OCI-LY7 (cell line): ENCODE data around the gene GLCCI1. TPM values are rescaled to one million over a fixed set of nuclear protein-coding genes. Genes with fewer than 3 reads are reported as not detected.

Source experiments
- BruUV-seq: library from RNA; stranded (reverse); fragments of 400-500 nt; replicated peaks from 2 replicates; lab custom pipeline; 2021; lab: Mats Ljungman, UMichigan
- CTCF ChIA-PET: fragments of 300-600 bp; sonication (Branson Sonifier 250); formaldehyde crosslinking; loops from one replicate; lab custom pipeline; 2022; ENCODE audit warnings: antibody characterized with exemption; ENCODE audit not compliant: unreplicated experiment; lab: Charles Lee
- POLR2A ChIA-PET: fragments of 300-600 bp; sonication (Branson Sonifier 250); formaldehyde crosslinking; loops from one replicate; lab custom pipeline; 2022; ENCODE audit warnings: antibody characterized with exemption; lab: Charles Lee
- DNase-seq: peaks from one replicate; pipeline ENCODE4 v3.0.0-alpha.2; 2015; ENCODE audit warnings: low spot score
- H2AFZ ChIP-seq: fragments of 200-600 bp; sonication (generic), shearing (Covaris generic); 2 replicates; pipeline ENCODE4 v1.6.1; 2014; ENCODE audit warnings: mild to moderate bottlenecking, antibody characterized with exemption, low read length, moderate library complexity
- H3K27ac ChIP-seq: fragments of 200-600 bp; sonication (generic); 2 replicates; pipeline ENCODE4 v1.5.1; 2014; ENCODE audit warnings: mixed run types, low read depth, mild to moderate bottlenecking, moderate library complexity, low read length, inconsistent platforms; ENCODE audit not compliant: poor library complexity, severe bottlenecking
- H3K36me3 ChIP-seq: fragments of 200-600 bp; sonication (generic); 2 replicates; pipeline ENCODE4 v1.6.1; 2014; ENCODE audit warnings: mild to moderate bottlenecking, antibody characterized with exemption, low read length, moderate library complexity, mixed read lengths; ENCODE audit not compliant: insufficient read depth
- H3K4me1 ChIP-seq: fragments of 200-600 bp; sonication (generic); 2 replicates; pipeline ENCODE4 v1.5.1; 2014; ENCODE audit warnings: mild to moderate bottlenecking, low read length; ENCODE audit not compliant: insufficient read depth, poor library complexity, severe bottlenecking
- H3K4me2 ChIP-seq: fragments of 200-600 bp; sonication (generic); 2 replicates; pipeline ENCODE4 v1.6.1; 2014; ENCODE audit warnings: mild to moderate bottlenecking, low read length
- H3K4me3 ChIP-seq: fragments of 200-600 bp; sonication (generic); 2 replicates; pipeline ENCODE4 v1.5.1; 2014; ENCODE audit warnings: mild to moderate bottlenecking, low read depth, low read length; ENCODE audit not compliant: poor library complexity, severe bottlenecking
- H3K79me2 ChIP-seq: fragments of 200-600 bp; sonication (generic); 2 replicates; pipeline ENCODE4 v1.6.1; 2016; ENCODE audit warnings: low read depth, mild to moderate bottlenecking, low read length, moderate library complexity, mixed read lengths; ENCODE audit not compliant: insufficient read depth
- H3K9me2 ChIP-seq: fragments of 200-600 bp; sonication (generic); 2 replicates; pipeline ENCODE4 v1.6.1; 2016; ENCODE audit warnings: mild to moderate bottlenecking, low read length, mixed read lengths; ENCODE audit not compliant: insufficient read depth
- H3K9me3 ChIP-seq: fragments of 200-600 bp; sonication (generic); 2 replicates; pipeline ENCODE4 v1.6.1; 2014; ENCODE audit warnings: mild to moderate bottlenecking, mixed run types, low read length, mixed read lengths
- H4K20me1 ChIP-seq: fragments of 200-600 bp; sonication (generic); 2 replicates; pipeline ENCODE4 v1.6.1; 2014; ENCODE audit warnings: mild to moderate bottlenecking, antibody characterized with exemption, low read length, moderate library complexity, mixed read lengths; ENCODE audit not compliant: insufficient read depth
- CTCF ChIP-seq: fragments of 200-600 bp; sonication (generic); conservative IDR thresholded peaks from 2 replicates; pipeline ENCODE4 v1.5.1; 2014; ENCODE audit warnings: mild to moderate bottlenecking, antibody characterized with exemption, low read length, moderate library complexity, mixed read lengths
- EZH2phosphoT487 ChIP-seq: fragments of 200-600 bp; sonication (generic); IDR thresholded peaks from 2 replicates; pipeline ENCODE4 v1.6.1; 2018; ENCODE audit warnings: low read depth, borderline replicate concordance, mild to moderate bottlenecking, mixed run types, antibody characterized with exemption, low read length, moderate library complexity, mixed read lengths
- intact Hi-C: fragments of 100-400 bp; cut with micrococcal nuclease; formaldehyde crosslinking; loops from one replicate; pipeline ENCODE4 v1.10.0; 2022; ENCODE audit not compliant: unreplicated experiment
- total RNA-seq, 2 experiments: library from RNA; depleted of rRNA in 1 of 2; stranded (reverse); fragments of >200 nt in 1 of 2; shearing (Covaris generic) in 1 of 2; gene quantifications; 2 replicates each; pipeline ENCODE4 v1.2.3, GENCODE V29; 2014 to 2022

The GLCCI1 gene
- total RNA-seq, 2 experiments from 2014 or later: 21.3 to 85.6 TPM

GRCh38 chr7:8057566-8057965 is 89.0 kb downstream of the GLCCI1 start:
- no peaks in the 10 kb centered on the region for H3K4me1 ChIP-seq
- H2AFZ ChIP-seq: no peak overlapping the region
- POLR2A ChIA-PET: no interaction called here
- intact Hi-C loops: no loop called here
- no peaks in the 10 kb centered on the region for H3K9me2 ChIP-seq
- TF ChIP-seq EZH2phosphoT487 (no peak), CTCF (no peak)
- no peak overlapping the region for H3K4me2 ChIP-seq
- CTCF ChIA-PET: no interaction called here
- no peak overlapping the region for H3K27ac ChIP-seq
- no peaks in the 10 kb centered on the region for H3K79me2 ChIP-seq
- no peak overlapping the region for H3K4me3 ChIP-seq
- DNase-seq: no peak
- no TSS peak for BruUV-seq
- no peaks in the 10 kb centered on the region for H4K20me1 ChIP-seq
- no peaks in the 10 kb centered on the region for H3K9me3 ChIP-seq
- peaks cover 69% of the 10 kb centered on the region for H3K36me3 ChIP-seq

GRCh38 chr7:8058322-8058721 is 89.7 kb downstream of the GLCCI1 start:
- no peak overlapping the region for H3K4me3 ChIP-seq
- DNase-seq: no peak
- peaks cover 77% of the 10 kb centered on the region for H3K36me3 ChIP-seq
- H3K4me2 ChIP-seq: no peak overlapping the region
- H3K9me3 ChIP-seq: no peaks in the 10 kb centered on the region
- H3K4me1 ChIP-seq: no peaks in the 10 kb centered on the region
- no TSS peak for BruUV-seq
- intact Hi-C loops: no loop called here
- H3K79me2 ChIP-seq: no peaks in the 10 kb centered on the region
- ChIA-PET CTCF (no interaction called here), POLR2A (no interaction called here)
- TF ChIP-seq EZH2phosphoT487 (no peak), CTCF (no peak)
- no peaks in the 10 kb centered on the region for H4K20me1 ChIP-seq
- H3K27ac ChIP-seq: no peak overlapping the region
- no peaks in the 10 kb centered on the region for H3K9me2 ChIP-seq
- no peak overlapping the region for H2AFZ ChIP-seq

- Histone ChIP-seq H3K36me3 (peaks cover 82% of the 10 kb centered on the region), H3K27ac (no peak overlapping the region), H2AFZ (no peak overlapping the region), H3K9me3 (no peaks in the 10 kb centered on the region), H4K20me1 (no peaks in the 10 kb centered on the region), H3K4me1 (no peaks in the 10 kb centered on the region), H3K4me2 (no peak overlapping the region), H3K4me3 (no peak overlapping the region), H3K79me2 (no peaks in the 10 kb centered on the region), H3K9me2 (no peaks in the 10 kb centered on the region)
- no peak for TF ChIP-seq CTCF
- TF ChIP-seq EZH2phosphoT487: no peak
- intact Hi-C loops: loop anchor here (1.0 kb wide), 1 partner anchor 13 kb away; no protein-coding TSS in a partner anchor
- BruUV-seq: no TSS peak
- DNase-seq: no peak
- CTCF ChIA-PET: no interaction called here
- POLR2A ChIA-PET: no interaction called here
Observed at GRCh38 chr7:8058852-8059251, 90.3 kb downstream of the GLCCI1 start.
